ENCODE results near the gene SSX4B.

- TF ChIP-seq POLR2A (IDR thresholded peaks at IDR 0.05) (no peak), CTCF (IDR thresholded peaks at IDR 0.05) (no peak)
Measured at GRCh38 chrX:48456628-48457331, 45.0 kb upstream of the SSX4B start.
